Stimulated activated naive CD8-positive, alpha-beta T cell treated with anti-CD3 and anti-CD28 coated beads, Interleukin-15, Interleukin-2, amounts not matched to agents 100 U/mL and 50 U/mL, for 24 hours (primary cell): ENCODE results near the gene MROH2A.

ENCODE experiments used
- ATAC-seq: fragments of 150-1000 bp; cut with Tn5 transposase; one replicate; pipeline ENCODE4 v1.10.0; 2021
- DNase-seq: peaks from one replicate; pipeline ENCODE4 v3.0.0; 2021

MROH2A gene

DNA sequence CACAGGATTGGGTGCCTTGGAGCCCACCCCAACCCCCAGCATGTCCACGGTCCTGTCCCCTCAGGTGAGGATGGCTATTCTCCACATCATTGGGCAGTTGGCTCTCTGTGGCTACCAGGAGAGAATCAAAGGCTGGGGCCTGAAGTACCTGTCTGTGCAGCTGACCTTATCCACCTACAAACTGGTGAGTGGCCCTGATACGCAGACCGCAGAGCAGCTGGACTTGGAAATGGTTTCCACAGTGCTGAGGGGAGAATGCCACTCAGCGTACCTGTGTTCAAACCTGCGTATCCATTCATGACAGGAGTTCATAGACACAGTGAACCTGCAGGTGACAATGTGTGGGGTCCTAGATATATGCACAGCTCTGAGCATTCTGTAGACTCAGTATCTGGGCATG, 21.6 kb downstream of the MROH2A start:
- ATAC-seq (no peak), DNase-seq (no peak)

DNA sequence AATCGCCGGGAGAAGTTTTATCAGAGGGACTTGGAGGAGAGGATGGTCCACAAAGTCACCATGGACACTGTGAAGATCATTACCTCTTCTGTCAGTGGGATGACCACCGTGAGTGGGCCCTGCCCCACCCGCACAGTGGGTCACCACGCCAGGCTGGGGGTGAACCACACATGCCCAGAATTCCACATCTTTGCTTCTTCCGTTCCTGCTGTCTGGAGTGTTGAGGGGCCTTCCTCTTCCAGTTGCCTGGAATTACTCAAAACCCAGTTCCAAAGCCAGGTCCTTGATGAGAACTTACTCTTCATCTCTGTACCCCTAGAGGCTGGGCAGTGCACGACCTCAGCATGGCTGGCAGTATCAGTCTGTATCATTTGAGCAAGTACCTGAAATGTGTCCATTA, 22.1 kb downstream of the MROH2A start:
- ATAC-seq (no peak), DNase-seq (no peak)

DNA sequence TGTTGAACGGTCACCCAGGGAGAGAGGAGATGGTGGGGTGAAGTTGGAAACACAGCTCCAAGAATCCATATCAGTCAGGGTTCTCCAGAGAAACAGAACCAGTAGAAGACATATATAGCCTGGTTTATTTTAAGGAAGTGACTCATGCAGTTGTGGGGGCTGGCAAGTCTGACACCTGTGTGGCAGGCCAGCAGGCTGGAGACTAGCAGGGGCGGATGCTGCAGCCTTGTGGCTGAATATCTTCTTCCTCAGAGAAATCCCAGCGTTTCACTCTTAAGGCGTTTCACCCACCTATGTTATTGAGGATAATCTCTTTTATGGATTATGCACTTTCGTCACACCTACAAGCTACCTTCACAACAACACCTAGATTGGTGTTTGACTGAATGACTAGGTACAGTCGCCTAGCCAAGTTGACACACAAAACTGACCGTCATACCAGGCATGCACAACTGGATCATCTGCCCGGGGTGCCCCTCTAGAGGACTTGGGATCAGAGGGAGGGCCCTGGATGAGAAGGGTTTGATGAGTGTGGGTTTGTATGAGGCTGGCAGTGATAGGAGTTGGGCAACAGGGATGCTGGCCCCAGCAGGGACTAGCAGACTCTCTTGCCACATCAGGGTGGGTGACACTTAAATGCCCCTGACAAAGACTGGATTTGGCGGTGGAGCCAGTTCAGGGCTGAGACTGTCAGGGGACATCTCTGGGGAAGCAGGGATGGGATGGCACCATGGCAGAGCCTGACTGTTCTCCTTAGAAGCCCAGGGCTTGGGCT, 23.4 kb downstream of the MROH2A start:
- DNase-seq (peak; percentile 24), ATAC-seq (no peak)

DNA sequence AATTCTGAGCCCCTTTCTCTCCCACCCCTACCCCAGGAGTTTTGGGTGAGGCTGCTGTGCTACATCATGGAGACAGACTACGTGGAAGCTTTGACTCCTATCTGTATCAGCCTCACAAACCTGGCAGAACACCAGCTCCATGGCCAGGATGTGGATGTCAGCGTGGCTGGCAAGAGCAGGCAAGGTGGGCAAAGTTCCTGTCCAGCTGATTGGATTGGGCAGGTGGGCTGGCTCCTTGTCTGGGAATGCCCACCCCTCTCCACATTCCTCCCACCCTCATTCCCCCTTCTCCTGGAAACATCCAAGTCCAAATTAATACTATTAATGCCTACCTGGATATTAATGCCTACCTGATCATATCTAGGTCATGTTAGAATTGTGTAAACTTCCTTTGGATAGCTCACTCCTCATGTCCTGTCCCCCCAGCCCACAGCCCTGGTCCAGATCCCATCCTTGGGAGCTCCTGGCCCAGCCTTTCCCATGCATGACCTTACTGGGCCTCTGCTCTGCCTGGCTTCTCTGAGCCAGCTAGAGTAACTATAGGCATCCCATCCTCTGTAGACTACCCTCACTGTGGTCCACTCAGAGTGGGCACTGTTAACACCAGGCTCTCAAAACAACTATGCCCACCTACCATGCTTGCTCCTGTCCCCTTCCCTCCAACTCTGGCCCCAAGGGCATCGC, 24.1 kb downstream of the MROH2A start:
- no peak for ATAC-seq
- no peak for DNase-seq

DNA sequence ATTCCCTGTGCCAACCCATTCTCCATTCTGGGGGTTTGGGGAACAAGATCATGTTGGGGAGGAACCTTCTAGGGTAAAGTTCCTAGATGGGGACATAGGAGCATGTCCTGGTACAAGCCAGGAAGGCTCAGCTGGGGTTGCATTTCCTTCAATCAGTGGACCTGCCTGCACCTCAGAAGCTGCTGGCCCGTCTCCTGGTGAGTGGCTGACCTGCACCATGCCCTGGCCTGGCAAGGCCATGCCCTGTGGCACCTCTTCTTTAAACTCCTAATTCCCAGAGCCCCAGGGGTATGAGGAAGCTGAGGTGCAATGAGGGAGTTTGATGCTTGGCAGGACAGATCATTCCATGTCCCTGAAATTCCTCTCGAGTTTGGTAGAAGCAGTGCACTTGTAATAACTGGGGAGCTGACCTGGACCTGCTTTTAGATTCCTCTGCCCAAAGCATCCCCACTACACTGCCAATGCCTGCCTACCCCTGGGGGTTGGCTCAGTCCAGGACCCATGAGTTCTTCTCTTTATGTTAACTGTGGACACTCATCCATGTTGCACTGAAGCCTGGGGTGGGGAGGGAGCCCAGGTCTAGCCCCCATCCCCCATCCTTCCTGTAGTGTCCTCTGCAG, 25.3 kb downstream of the MROH2A start:
- ATAC-seq: no peak
- DNase-seq: no peak

DNA sequence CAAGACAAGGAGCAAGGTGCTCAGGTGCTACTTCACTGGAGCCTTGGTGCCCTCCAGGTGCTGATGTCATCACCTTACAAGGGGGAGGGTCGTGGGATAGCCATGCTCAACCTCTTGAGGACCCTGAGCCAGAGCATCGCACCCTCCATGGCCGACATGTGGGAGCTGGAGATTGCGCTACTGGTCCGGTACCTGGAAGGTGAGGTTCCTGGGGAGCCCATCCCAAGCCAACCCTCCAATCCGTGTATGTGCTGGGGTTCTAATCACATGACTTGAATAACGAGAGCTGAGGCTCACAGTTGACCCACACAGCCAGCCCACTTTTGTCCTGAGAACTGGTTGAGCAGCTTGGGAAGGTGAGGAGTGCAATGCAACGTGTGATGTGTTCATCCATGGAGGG, 25.9 kb downstream of the MROH2A start:
- ATAC-seq: no peak
- DNase-seq: no peak

DNA sequence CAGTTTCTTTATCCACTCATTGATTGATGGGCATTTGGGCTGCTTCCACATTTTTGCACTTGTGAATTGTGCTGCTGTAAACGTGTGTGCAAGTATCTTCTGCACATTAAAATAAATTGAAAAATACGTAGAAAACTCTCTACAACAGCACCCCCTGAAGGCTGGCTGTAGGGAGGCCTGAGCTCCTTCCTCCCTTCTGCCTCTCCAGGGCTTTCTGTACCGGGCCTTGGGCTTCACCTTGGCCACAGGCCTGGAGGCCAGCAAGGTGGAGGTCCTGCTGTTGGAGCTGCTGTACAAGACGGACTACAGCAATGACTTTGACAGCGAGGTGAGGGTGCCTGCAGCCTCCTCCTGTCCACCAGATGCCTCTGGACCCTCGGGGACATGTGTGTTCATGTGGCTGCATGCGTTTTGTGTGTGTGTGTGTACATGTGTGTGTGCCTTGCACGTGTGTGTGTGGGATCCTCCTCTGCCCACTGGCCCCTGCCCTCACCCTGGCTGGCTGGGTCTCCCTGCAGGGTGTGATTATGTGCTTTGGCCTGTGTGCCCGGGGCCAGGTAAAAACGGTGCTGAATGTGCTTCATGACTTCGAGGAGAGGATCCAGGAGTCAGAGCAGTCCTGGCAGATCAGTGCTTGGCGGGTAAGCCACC, 29.2 kb downstream of the MROH2A start:
- DNase-seq: no peak
- ATAC-seq: no peak

DNA sequence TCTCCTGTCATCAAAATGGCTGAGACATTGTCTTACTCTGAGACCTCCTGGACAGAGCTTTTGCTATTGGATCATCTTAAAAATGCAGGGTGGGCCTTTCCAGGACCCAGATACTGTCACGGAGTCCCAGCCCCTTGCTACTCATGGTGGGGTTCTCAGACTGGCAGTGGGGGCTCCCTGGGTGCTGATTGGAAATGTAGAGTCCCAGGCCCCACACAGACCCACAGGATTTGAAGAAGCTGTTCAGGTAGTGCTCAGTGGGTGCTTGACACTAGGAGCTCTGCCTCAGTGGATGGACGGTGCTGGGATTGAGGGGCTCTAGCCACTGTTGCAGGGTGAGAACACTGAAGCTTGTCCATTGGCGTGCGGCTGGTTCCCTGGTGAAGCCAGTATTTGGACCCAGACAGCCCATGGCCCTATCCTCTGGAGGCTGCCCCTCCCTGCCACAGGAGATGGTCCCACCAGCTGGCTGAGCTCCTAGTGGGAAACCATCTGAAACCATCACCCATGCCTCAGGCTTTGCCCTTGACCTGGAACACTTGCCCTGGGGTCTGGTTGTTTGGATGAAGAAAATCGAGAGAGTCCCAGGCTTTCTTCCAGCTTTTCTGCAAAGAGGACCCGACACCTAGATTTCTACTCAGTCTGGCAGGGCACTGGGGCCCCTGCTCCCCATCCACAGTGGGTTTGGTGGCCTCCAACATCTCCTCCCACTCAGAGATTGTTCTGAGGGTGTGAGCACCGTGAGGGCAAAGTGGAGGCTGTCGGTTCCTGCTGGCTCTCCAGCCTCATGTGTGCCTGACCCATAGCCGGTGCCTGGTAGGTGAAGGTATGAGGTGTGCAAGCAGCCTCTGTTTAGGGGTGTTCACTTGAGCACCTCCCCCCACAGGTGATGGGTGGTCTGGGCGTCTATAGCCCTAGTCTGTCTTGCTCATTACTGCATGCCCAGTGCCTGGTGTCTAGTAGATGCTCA, 30.1 kb downstream of the MROH2A start:
- ATAC-seq (no peak), DNase-seq (no peak)

DNA sequence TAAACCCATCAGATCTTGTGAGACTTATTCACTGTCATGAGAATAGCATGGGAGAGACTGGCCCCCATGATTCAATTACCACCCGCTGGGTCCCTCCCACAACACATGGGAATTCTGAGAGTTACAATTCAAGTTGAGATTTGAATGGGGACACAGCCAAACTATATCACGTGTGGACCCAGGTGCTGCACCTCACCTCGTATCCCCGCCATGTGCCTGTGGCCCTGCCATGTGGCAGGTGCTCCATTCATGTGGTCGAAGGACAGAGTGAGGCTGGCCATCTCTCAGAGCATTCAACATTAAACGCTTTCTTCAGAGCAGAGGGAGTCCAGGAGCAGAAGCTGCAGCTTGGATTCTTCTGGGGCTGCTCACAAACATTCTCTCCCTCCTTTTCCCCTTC, 32.3 kb downstream of the MROH2A start:
- ATAC-seq (no peak), DNase-seq (no peak)

DNA sequence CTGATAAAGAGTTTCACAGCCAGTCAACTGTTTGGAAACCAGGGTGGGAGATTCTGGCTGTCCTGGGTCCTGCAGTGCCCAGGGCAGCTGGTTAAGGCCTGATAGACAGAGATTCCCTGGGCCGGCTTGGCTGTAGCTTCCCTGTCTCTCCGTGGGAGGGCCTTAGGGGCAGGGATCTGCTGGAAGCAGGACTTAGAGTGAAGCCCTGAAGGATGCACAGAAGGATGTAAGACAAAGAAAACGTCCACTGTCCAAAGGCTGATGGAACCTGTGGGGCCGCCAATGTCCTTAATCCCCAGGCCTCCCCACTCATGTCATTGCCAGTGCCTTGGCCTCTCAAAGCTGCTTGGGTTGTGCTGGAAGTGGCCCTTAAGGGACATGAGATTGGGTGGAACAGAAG, 33.0 kb downstream of the MROH2A start:
- ATAC-seq: no peak
- DNase-seq: no peak

DNA sequence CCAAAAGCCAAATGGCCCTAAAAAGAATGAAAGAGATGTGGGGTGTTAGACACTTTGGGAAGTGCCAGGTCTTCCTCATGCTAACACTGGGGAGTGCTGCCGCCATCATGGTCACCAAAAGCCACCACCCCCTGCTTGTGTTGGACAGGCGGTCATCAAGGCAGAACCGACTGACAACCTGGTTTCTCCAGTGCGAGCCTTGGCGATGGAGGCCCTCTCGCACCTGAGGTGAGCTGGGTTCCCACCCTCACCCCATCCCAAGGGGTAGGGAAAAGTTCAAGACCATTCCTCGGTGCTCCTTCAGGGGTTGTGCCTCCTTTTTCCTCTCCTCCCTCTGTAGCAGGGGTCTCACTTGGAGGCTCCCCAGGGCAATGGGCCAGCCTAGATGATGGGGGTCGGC, 33.6 kb downstream of the MROH2A start:
- ATAC-seq (no peak), DNase-seq (no peak)

DNA sequence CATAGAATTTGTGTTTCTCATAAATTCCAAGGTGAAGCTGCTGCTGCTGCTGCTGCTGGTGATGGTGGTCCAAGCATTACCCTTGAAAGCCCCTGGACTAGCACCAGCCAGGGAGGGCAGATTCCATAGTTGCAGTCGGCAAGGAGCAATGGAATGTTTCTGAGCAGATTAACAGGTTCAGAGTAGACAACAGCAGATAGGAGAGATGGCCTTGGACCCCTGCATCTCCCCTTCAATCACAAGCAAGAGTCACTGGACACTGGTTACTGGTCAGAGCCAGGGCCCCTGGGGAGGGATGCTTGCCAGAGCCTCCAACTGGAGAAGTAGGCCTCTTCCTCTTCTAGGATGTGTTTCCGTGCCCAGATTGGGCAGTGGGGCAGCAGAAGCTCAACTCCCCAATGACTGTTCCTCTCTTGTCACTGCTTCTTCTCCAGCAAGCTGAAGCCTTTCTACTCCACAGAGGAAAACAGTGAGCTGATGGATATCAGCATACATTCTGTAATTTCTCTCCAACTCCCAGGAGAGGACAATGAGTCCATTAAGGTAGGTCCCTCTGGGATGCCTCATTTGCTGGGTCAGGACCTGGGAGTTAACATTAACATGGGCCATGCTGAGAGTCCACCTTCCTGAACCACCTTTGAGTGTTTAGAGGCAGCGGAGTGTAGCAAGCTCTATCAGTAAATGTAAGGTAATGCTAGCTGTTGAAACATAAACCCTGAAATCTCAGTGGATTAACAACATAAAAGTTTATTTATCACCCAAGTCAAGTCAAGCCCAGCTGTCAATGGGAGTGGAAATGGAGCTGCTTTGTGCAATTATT, 35.3 kb downstream of the MROH2A start:
- no peak for ATAC-seq
- no peak for DNase-seq

DNA sequence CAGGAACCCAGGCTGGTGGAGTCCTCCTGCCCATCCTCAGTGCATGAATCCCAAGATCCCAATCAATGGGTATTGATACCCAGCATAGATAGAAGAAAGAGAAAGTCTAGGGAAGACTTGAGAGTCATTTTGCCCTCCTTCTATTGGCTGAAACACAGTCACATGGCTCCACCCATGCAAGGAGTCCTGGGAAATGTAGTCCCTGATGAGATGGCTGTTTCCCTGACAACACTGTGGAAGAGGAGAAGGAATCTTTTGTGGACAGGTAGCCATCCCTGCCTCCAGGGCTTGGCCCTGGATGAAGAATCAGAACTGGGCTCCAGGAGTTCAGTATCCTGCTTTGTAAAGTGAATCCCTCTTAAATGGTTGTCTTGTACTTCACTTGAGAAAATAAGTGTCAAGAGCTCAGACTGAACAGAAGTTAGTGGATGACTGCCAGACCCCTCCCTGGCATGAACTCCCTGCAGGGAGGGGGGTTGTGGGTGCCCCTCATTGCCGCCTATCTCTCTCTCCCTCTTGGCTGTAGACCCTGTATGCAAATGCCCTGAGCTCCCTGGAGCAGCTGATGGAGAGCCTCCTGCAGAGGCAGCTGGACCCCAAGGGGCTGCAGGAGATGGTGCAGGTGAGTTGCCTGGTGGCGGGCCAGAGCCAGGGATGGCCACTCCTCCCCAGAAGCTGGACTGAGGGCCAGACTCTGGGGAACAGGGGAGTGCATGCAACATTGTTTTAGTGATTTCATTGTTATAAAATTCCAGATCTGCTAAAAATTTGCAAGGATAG, 36.1 kb downstream of the MROH2A start:
- no peak for ATAC-seq
- DNase-seq: no peak

DNA sequence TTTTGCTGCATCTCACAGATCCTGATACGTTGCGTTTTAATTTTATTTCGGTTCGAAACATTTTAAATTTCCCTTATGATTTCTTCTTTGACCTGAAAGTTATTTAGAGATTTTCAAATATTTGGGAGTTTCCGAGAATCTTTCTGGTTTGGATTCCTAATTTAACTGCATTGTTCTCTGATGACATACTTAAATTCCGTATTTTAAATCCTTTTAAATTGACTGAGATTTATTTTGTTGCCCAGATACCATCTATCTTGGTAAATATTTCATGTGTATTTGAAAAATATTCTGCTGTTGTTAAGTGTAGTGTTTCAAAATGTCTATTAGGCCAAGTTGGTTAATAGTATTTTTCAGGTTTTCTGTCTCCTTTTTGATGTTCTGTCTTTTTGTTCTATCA, 37.7 kb downstream of the MROH2A start:
- no peak for DNase-seq
- no peak for ATAC-seq

DNA sequence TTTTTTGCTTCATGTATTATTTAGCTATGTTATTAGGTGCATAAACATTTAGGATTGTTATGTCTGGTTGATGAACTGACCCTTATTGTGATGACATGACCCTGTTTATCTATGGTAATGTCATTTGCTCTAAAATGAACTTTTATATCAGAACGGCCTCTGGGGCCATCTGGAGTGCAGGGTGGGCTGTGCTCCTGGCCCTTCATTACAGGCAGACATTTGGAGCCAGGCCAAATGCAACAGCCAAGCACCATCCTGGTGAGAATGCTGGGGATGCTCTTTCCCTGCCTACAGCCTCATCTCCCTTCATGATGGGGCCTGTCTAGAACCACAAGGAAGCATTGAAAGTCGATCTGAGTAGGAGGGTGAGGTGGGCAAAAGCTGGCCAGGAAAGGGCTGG, 38.2 kb downstream of the MROH2A start:
- no peak for DNase-seq
- no peak for ATAC-seq

DNA sequence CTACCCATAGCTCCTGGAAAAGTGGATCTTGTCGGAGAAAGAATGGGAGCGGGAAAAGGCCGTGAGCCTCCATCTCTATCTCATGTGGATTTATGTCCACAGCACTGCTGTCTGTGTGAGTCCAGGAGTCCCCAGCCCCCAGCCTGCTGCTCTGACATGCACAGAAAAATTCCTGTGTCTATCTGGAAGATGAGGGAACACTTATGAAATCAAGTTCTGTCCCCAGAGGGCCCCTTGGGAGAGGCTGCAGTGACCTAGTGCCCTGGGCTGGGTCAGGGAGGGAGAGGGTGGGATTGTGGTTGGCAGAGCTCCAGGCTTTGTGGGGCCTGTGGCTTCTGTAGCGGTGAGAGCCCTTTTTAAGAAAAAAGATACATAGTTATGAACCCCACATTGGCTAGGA, 38.6 kb downstream of the MROH2A start:
- DNase-seq: no peak
- ATAC-seq: no peak

DNA sequence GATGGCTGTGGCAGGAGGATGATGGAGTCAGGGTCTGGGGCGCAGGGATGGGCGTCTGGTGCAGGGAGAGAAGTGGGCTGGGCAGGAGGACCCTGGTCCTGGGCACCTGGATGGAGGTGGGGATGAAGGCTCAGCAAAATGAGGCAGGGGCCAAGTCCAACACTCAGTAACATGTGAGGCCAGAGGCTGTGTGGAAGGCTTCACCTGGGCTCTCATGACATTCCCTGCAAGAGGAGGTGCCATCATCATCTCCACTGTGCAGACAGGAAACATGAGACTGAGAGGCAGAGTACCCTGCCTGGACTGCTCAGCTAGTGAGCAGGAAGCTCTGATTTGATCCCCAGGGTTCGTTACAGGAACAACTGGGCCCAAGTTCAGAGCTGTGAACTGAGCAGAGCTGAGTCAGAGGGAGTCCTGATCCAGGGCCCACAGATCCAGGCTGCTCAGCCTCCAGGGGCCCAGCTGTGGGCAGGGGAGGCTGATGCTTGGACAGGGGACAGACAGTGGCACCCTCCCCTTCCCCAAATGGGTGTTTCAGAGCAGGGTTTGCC, 39.3 kb downstream of the MROH2A start:
- no peak for ATAC-seq
- DNase-seq: no peak

DNA sequence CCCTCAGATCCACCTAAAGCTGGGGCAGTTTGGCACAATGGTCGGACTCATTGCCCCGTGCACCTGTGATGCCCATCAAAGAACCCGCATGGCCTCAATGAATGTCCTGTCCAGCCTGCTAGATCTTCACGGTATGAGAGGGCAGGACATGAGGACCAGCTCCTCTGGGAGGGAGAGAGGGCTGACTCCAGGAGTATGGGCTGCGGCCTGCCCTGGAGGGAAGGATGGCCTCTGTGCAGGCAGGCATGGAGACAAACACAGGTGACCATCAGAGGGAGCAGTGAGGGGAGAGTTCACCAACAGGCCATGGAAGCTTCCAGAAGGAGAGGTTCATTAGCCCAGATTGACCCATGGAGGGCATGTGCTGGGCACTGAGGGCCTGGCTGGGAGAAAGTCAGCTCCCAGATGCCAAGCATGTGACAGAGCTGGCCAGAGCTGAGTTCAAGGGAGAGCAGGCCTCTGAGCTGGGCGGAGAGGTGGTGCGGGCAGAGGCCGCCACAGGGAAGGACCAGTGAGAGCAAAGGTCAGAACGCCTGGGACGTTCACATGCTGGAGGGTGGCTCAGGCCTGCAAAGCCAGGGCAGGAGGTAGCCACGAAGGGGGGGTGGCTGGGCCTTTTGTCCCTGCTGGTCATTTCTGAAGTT, 40.0 kb downstream of the MROH2A start:
- DNase-seq (no peak), ATAC-seq (no peak)
